ENCODE results near the gene ZNF232. TPM values are rescaled to one million over a fixed set of nuclear protein-coding genes. Genes with fewer than 3 reads are reported as not detected.

ZNF232 gene
- total RNA-seq, 1 experiment from 2014 or later = 11.6 TPM

GRCh38 chr17:5100832-5101231 is 10.8 kb downstream of the ZNF232 start:
- CTCF ChIA-PET = no interaction called here
- Mint-ChIP-seq H3K4me3 (ENCODE audit: unreplicated experiment) (no peak overlapping the region), H3K27ac (ENCODE audit: low read depth, unreplicated experiment) (no peak overlapping the region), H3K4me1 (ENCODE audit: insufficient read depth, unreplicated experiment) (no peaks in the 10 kb centered on the region), H3K36me3 (ENCODE audit: insufficient read depth, unreplicated experiment) (peaks cover 3% of the 10 kb centered on the region), H3K9me3 (ENCODE audit: unreplicated experiment) (peaks cover 25% of the 10 kb centered on the region), H3K27me3 (ENCODE audit: insufficient read depth, unreplicated experiment) (no peaks in the 10 kb centered on the region)
- intact Hi-C loops (cut with micrococcal nuclease) = no loop called here
- POLR2A ChIA-PET = no interaction called here
- no peak for TF ChIP-seq CTCF (IDR thresholded peaks at IDR 0.05; ENCODE audit: unreplicated experiment)
- no peak for DNase-seq (ENCODE audit: unreplicated experiment)
- no TSS peak for BruUV-seq (replicated peaks)

- Mint-ChIP-seq H3K27me3 (ENCODE audit: insufficient read depth, unreplicated experiment) (no peaks in the 10 kb centered on the region), H3K9me3 (ENCODE audit: unreplicated experiment) (peaks cover 30% of the 10 kb centered on the region), H3K4me3 (ENCODE audit: unreplicated experiment) (no peak overlapping the region), H3K36me3 (ENCODE audit: insufficient read depth, unreplicated experiment) (no peaks in the 10 kb centered on the region), H3K4me1 (ENCODE audit: insufficient read depth, unreplicated experiment) (no peaks in the 10 kb centered on the region), H3K27ac (ENCODE audit: low read depth, unreplicated experiment) (no peak overlapping the region)
- intact Hi-C loops (cut with micrococcal nuclease) = no loop called here
- ChIA-PET POLR2A (no interaction called here), CTCF (no interaction called here)
- BruUV-seq (replicated peaks) = no TSS peak
- DNase-seq (ENCODE audit: unreplicated experiment) = no peak
- no peak for TF ChIP-seq CTCF (IDR thresholded peaks at IDR 0.05; ENCODE audit: unreplicated experiment)
Observed at GRCh38 chr17:5099271-5099670, 12.4 kb downstream of the ZNF232 start.

DNA sequence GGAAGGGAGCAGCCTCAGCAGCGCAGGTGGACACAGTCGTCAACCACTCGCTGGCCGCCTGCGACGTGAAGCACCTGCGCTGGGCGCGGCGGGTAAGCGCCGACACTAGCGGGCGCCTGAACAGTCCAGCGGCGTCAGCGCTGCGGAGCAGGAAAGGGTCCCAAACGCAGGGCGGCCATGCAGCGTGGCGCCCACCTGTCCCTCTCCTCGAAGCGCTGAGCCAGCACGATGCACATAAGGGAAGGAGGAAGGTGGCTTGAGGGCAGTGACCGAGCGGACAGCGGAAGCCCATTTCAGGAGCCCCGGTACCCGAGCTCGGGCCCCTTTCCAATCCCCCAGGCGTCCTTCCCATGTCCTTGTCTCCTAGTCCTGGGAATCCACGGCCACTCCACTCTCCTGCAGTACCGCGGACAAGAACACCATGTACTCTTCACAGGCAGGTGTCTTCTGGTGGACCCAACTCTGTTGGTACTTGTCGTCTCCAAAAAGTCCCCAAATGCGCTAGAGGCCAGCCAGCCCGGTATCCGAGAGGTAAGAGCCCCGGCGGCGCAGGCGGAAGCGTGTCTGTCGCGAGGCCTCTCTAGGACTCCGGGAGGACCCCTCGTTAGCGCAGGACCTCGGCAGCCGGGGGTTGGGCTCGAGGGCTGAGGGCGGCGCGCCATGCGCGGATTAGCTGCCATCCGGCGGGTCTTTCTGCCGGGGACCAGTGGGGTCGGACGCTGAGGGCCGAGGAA is 14.4 kb downstream of the ZNF232 start:
- no peak for DNase-seq (ENCODE audit: unreplicated experiment)
- Mint-ChIP-seq H3K9me3 (ENCODE audit: unreplicated experiment) (peaks cover 35% of the 10 kb centered on the region), H3K36me3 (ENCODE audit: insufficient read depth, unreplicated experiment) (no peaks in the 10 kb centered on the region), H3K4me1 (ENCODE audit: insufficient read depth, unreplicated experiment) (no peaks in the 10 kb centered on the region), H3K27me3 (ENCODE audit: insufficient read depth, unreplicated experiment) (no peaks in the 10 kb centered on the region), H3K4me3 (ENCODE audit: unreplicated experiment) (no peak overlapping the region), H3K27ac (ENCODE audit: low read depth, unreplicated experiment) (no peak overlapping the region)
- no TSS peak for BruUV-seq (replicated peaks)
- intact Hi-C loops (cut with micrococcal nuclease) = no loop called here
- no peak for TF ChIP-seq CTCF (IDR thresholded peaks at IDR 0.05; ENCODE audit: unreplicated experiment)
- POLR2A ChIA-PET = interaction anchor here (1.2 kb wide), 1 partner anchor 14 kb away, joined by 3 read pairs; no protein-coding TSS in a partner anchor
- CTCF ChIA-PET = interaction anchor here (0.6 kb wide), 1 partner anchor 116 kb away, joined by 3 read pairs; no protein-coding TSS in a partner anchor

GRCh38 chr17:5096731-5097100 is 15.0 kb downstream of the ZNF232 start:
- Mint-ChIP-seq H3K27me3 (ENCODE audit: insufficient read depth, unreplicated experiment) (no peaks in the 10 kb centered on the region), H3K36me3 (ENCODE audit: insufficient read depth, unreplicated experiment) (no peaks in the 10 kb centered on the region), H3K9me3 (ENCODE audit: unreplicated experiment) (peaks cover 37% of the 10 kb centered on the region), H3K4me1 (ENCODE audit: insufficient read depth, unreplicated experiment) (no peaks in the 10 kb centered on the region), H3K4me3 (ENCODE audit: unreplicated experiment) (no peak overlapping the region), H3K27ac (ENCODE audit: low read depth, unreplicated experiment) (no peak overlapping the region)
- BruUV-seq (replicated peaks) = no TSS peak
- no peak for TF ChIP-seq CTCF (IDR thresholded peaks at IDR 0.05; ENCODE audit: unreplicated experiment)
- ChIA-PET POLR2A (interaction anchor here (1.2 kb wide), 1 partner anchor 15 kb away, joined by 3 read pairs; no protein-coding TSS in a partner anchor), CTCF (interaction anchor here (0.6 kb wide), 1 partner anchor 116 kb away, joined by 3 read pairs; no protein-coding TSS in a partner anchor)
- no peak for DNase-seq (ENCODE audit: unreplicated experiment)
- intact Hi-C loops (cut with micrococcal nuclease) = no loop called here

Data from MCF 10A (cell line).